Sigmoid colon (tissue), 4 donors: ENCODE results near the gene GFY.

ENCODE experiments used
- CTCF ChIP-seq, 4 experiments: fragments of 450-650 bp in 3 of 4; fragments of 200-600 bp in 1 of 4; IDR thresholded peaks; one replicate each; pipeline ENCODE4 v1.5.1; 2016 to 2019; ENCODE audit warnings: antibody characterized with exemption in 4 of 4, mild to moderate bottlenecking in 3 of 4, moderate library complexity in 2 of 4
- EP300 ChIP-seq, 4 donors: sonication (generic); formaldehyde crosslinking; IDR thresholded peaks; one replicate each; pipeline ENCODE4 v1.6.1; 2017; ENCODE audit warnings: antibody characterized with exemption in 4 of 4
- POLR2A ChIP-seq, 2 donors: fragments of 450-650 bp; IDR thresholded peaks; one replicate each; pipeline ENCODE4 v1.6.1; 2016; ENCODE audit warnings: antibody characterized with exemption in 2 of 2, mild to moderate bottlenecking in 2 of 2, moderate library complexity in 2 of 2
- POLR2AphosphoS5 ChIP-seq, 4 donors: sonication (generic); formaldehyde crosslinking; IDR thresholded peaks; one replicate each; pipeline ENCODE4 v1.6.1; 2017; ENCODE audit warnings: antibody characterized with exemption in 4 of 4

DNA sequence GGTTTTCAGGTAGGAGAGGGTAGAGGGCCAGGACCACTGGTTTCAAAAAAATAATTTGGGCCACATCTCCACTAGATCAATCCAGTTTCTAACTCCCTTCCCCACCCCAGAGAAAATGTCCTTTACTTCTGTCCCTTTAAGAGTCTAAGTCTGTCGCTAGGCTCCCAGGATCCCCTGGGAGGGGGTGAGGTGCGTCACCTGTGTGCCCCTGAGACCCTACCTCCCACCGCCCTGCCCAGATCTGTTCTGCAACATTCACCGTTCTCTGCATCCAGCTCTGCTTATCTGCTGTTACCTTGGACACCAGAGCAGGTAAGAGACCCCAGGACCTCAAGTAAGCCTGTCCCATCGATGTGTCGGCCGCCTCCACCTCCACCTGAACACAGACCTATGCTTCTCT, at the start of gene GFY:
- TF ChIP-seq CTCF (IDR thresholded peaks at IDR 0.05) (no peak), POLR2A (IDR thresholded peaks at IDR 0.05) (no peak), EP300 (IDR thresholded peaks at IDR 0.05) (no peak), POLR2AphosphoS5 (IDR thresholded peaks at IDR 0.05) (no peak)
